HCT116 (cell line): Measurements from ENCODE around the gene CCR5AS.

Experiments used
- ATAC-seq: fragments of 200-7000 bp; cut with Tn5 transposase; 2 replicates; pipeline ENCODE4 v1.9.1; 2020; ENCODE audit warnings: mild to moderate bottlenecking, moderate library complexity
- BruUV-seq: library from RNA; stranded (reverse); fragments of 400-500 nt; replicated peaks from 2 replicates; lab custom pipeline; 2021; lab: Mats Ljungman, UMichigan
- CTCF ChIA-PET: fragments of 300-600 bp; sonication (Branson Sonifier 250); formaldehyde crosslinking; loops from one replicate; lab custom pipeline; 2021; ENCODE audit warnings: antibody characterized with exemption; lab: Charles Lee
- POLR2A ChIA-PET: fragments of 300-600, 350-600 bp; sonication (Branson Sonifier 250); formaldehyde crosslinking; loops from one replicate; lab custom pipeline; 2021; ENCODE audit warnings: antibody characterized with exemption; lab: Charles Lee
- RAD21 ChIA-PET, 2 experiments: fragments of 300-600 bp; sonication (Branson Sonifier 250); formaldehyde crosslinking; loops; one replicate each; lab custom pipeline; 2023; ENCODE audit warnings: low total read pairs in 2 of 2; ENCODE audit not compliant: uncharacterized antibody in 2 of 2, unreplicated experiment in 2 of 2, low non-redundant PET in 1 of 2; lab: Charles Lee
- DNase-seq: peaks from one replicate; pipeline ENCODE4 v3.0.0-alpha.2; 2010; ENCODE audit warnings: low read depth, low spot score
- H2AFZ ChIP-seq: fragments of 200-600 bp; shearing (Covaris generic), sonication (generic); 2 replicates; pipeline ENCODE4 v1.6.1; 2017; ENCODE audit warnings: low read depth, mixed run types, mixed read lengths, antibody characterized with exemption, low read length; ENCODE audit not compliant: poor library complexity, severe bottlenecking
- H3K27ac ChIP-seq: 2 replicates; pipeline ENCODE4 v1.5.1; 2012; ENCODE audit warnings: low read depth, low read length
- H3K27me3 ChIP-seq: fragments of 200-600 bp; sonication (generic); 2 replicates; pipeline ENCODE4 v1.6.1; 2016; ENCODE audit warnings: mixed run types, low read length, mixed read lengths; ENCODE audit not compliant: insufficient read depth
- H3K36me3 ChIP-seq, 2 experiments: fragments of 200-500 bp in 1 of 2; fragments of 200-600 bp in 1 of 2; sonication (Bioruptor generic) in 1 of 2; sonication (generic) in 1 of 2; 2 replicates each; pipeline versions ENCODE4 v1.5.1 to v1.6.1; 2014 to 2016; ENCODE audit warnings: low read length in 2 of 2, inconsistent platforms in 1 of 2, mixed read lengths in 1 of 2, mixed run types in 1 of 2; ENCODE audit not compliant: insufficient read depth in 2 of 2, control insufficient read depth in 1 of 2
- H3K4me1 ChIP-seq, 2 experiments: fragments of 200-600 bp in 1 of 2; sonication (generic) in 1 of 2; 2 replicates each; pipeline versions ENCODE4 v1.5.1 to v1.6.1; 2012 to 2017; ENCODE audit warnings: low read length in 2 of 2, inconsistent platforms in 1 of 2, mild to moderate bottlenecking in 1 of 2, mixed read lengths in 1 of 2, mixed run types in 1 of 2, moderate library complexity in 1 of 2; ENCODE audit not compliant: insufficient read depth in 2 of 2, control insufficient read depth in 1 of 2
- H3K4me2 ChIP-seq: fragments of 200-600 bp; sonication (generic); 2 replicates; pipeline ENCODE4 v1.6.1; 2017; ENCODE audit warnings: mixed run types, low read length, mixed read lengths
- H3K4me3 ChIP-seq, 2 experiments: fragments of 200-600 bp in 1 of 2; sonication (generic) in 1 of 2; replicated peaks in 1 of 2; 2 replicates each; pipeline ENCODE4 v1.5.1; 2011 to 2016; ENCODE audit warnings: low read length in 2 of 2, control low read depth in 1 of 2, low read depth in 1 of 2, mild to moderate bottlenecking in 1 of 2, mixed read lengths in 1 of 2, mixed run types in 1 of 2
- H3K79me2 ChIP-seq: fragments of 200-600 bp; sonication (generic); 2 replicates; pipeline ENCODE4 v1.6.1; 2017; ENCODE audit warnings: mild to moderate bottlenecking, mixed run types, low read length, moderate library complexity, mixed read lengths; ENCODE audit not compliant: insufficient read depth
- H3K9ac ChIP-seq: fragments of 200-600 bp; sonication (generic); 2 replicates; pipeline ENCODE4 v1.6.1; 2016; ENCODE audit warnings: low read length, mixed read lengths
- H3K9me2 ChIP-seq: fragments of 200-600 bp; sonication (generic), shearing (Covaris generic); 2 replicates; pipeline ENCODE4 v1.6.1; 2017; ENCODE audit warnings: mixed run types, mild to moderate bottlenecking, moderate library complexity; ENCODE audit not compliant: insufficient read depth
- H3K9me3 ChIP-seq, 2 experiments: fragments of 200-500 bp in 1 of 2; fragments of 200-600 bp in 1 of 2; sonication (Bioruptor generic) in 1 of 2; sonication (generic) in 1 of 2; 2 replicates each; pipeline ENCODE4 v1.6.1; 2014 to 2017; ENCODE audit warnings: low read length in 2 of 2, mixed read lengths in 2 of 2, inconsistent platforms in 1 of 2, low read depth in 1 of 2, mild to moderate bottlenecking in 1 of 2, mixed run types in 1 of 2, moderate library complexity in 1 of 2; ENCODE audit not compliant: control insufficient read depth in 1 of 2, insufficient read depth in 1 of 2
- H4K20me1 ChIP-seq: fragments of 200-600 bp; sonication (generic), shearing (Covaris generic); 2 replicates; pipeline ENCODE4 v1.6.1; 2017; ENCODE audit warnings: mixed run types, mild to moderate bottlenecking, moderate library complexity; ENCODE audit not compliant: insufficient read depth
- ATF3 ChIP-seq: IDR thresholded peaks from 2 replicates; pipeline ENCODE4 v1.6.1; 2012
- CEBPB ChIP-seq: IDR thresholded peaks from 2 replicates; pipeline ENCODE4 v1.6.1; 2012; ENCODE audit warnings: low read depth
- CTCF ChIP-seq, 3 experiments: fragments of 200-600 bp in 1 of 3; sonication (generic) in 1 of 3; IDR thresholded peaks in 2 of 3; conservative IDR thresholded peaks in 1 of 3; 2 replicates each; pipeline ENCODE4 v1.5.1; 2012 to 2017; ENCODE audit warnings: low read depth in 2 of 3, low read length in 2 of 3, antibody characterized with exemption in 1 of 3, borderline replicate concordance in 1 of 3, control low read depth in 1 of 3, mild to moderate bottlenecking in 1 of 3, mixed read lengths in 1 of 3, mixed run types in 1 of 3, moderate library complexity in 1 of 3; ENCODE audit not compliant: insufficient read depth in 1 of 3
- EGR1 ChIP-seq: IDR thresholded peaks from 2 replicates; pipeline ENCODE4 v1.6.1; 2012; ENCODE audit warnings: low read depth
- ELF1 ChIP-seq: IDR thresholded peaks from 2 replicates; pipeline ENCODE4 v1.6.1; 2012; ENCODE audit warnings: low read depth, borderline replicate concordance
- EZH2 ChIP-seq: fragments of 200-600 bp; sonication (generic); IDR thresholded peaks from 2 replicates; pipeline ENCODE4 v1.6.1; 2017; ENCODE audit warnings: antibody characterized with exemption, mixed run types
- FOSL1 ChIP-seq: IDR thresholded peaks from 2 replicates; pipeline ENCODE4 v1.6.1; 2012; ENCODE audit warnings: low read depth
- JUND ChIP-seq: IDR thresholded peaks from 2 replicates; pipeline ENCODE4 v1.6.1; 2012
- MAX ChIP-seq: IDR thresholded peaks from 2 replicates; pipeline ENCODE4 v1.6.1; 2012
- POLR2AphosphoS5 ChIP-seq: IDR thresholded peaks from 2 replicates; pipeline ENCODE4 v1.6.1; 2011; ENCODE audit warnings: mild to moderate bottlenecking, low read depth, low read length, moderate library complexity
- RAD21 ChIP-seq: IDR thresholded peaks from 2 replicates; pipeline ENCODE4 v1.6.1; 2012; ENCODE audit warnings: low read depth, mild to moderate bottlenecking
- REST ChIP-seq: IDR thresholded peaks from 2 replicates; pipeline ENCODE4 v1.6.1; 2012; ENCODE audit warnings: low read depth
- SP1 ChIP-seq: IDR thresholded peaks from 2 replicates; pipeline ENCODE4 v1.6.1; 2012; ENCODE audit warnings: low read depth
- YY1 ChIP-seq: IDR thresholded peaks from 2 replicates; pipeline ENCODE4 v1.6.1; 2011; ENCODE audit warnings: low read length, low read depth, moderate library complexity, mild to moderate bottlenecking; ENCODE audit not compliant: insufficient replicate concordance; ENCODE audit errors: extremely low read depth
- ZBTB33 ChIP-seq: IDR thresholded peaks from 2 replicates; pipeline ENCODE4 v1.6.1; 2011; ENCODE audit warnings: mild to moderate bottlenecking, low read length, moderate library complexity; ENCODE audit not compliant: insufficient replicate concordance; ENCODE audit errors: extremely low read depth
- ZNF274 ChIP-seq: fragments of 200-500 bp; sonication (Bioruptor generic); IDR thresholded peaks from 2 replicates; pipeline ENCODE4 v1.6.1; 2014; ENCODE audit warnings: mild to moderate bottlenecking, low read depth, low read length, inconsistent platforms
- intact Hi-C: fragments of 100-400 bp; cut with micrococcal nuclease; formaldehyde crosslinking; loops from 2 replicates; pipeline ENCODE4 v1.10.0; 2022

CCR5AS gene

GRCh38 chr3:46455231-46456115 is 48.6 kb upstream of the CCR5AS start:
- intact Hi-C loops = no loop called here
- Histone ChIP-seq H3K9me2 (no peaks in the 10 kb centered on the region), H3K27ac (no peak overlapping the region), H3K4me1 (no peaks in the 10 kb centered on the region; a peak in 1 of 4 replicates), H3K4me2 (no peak overlapping the region), H3K27me3 (0 out of 2 replicates have a peak, but pooled peaks cover 13% of the 10 kb centered on the region), H3K9ac (no peak overlapping the region), H3K36me3 (no peaks in the 10 kb centered on the region), H3K79me2 (no peaks in the 10 kb centered on the region), H3K4me3 (no peak overlapping the region), H2AFZ (no peak overlapping the region), H4K20me1 (no peaks in the 10 kb centered on the region), H3K9me3 (no peaks in the 10 kb centered on the region)
- BruUV-seq = no TSS peak
- RAD21 ChIA-PET = no interaction called here
- TF ChIP-seq POLR2AphosphoS5 (no peak), ZNF274 (no peak), YY1 (no peak), REST (no peak), SP1 (no peak), FOSL1 (no peak), EGR1 (no peak), JUND (no peak), ZBTB33 (no peak), EZH2 (no peak), MAX (no peak), ATF3 (no peak), CTCF (IDR thresholded peaks at IDR 0.05 in 2 of 3, conservative IDR thresholded peaks at IDR 0.05 in 1 of 3; ENCODE audit: borderline replicate concordance in 1 of 3, insufficient read depth in 1 of 3, low read depth in 2 of 3, low read length in 2 of 3) (no peak), RAD21 (no peak), CEBPB (no peak), ELF1 (no peak)
- CTCF ChIA-PET = interaction anchor here (1.5 kb wide), 1 partner anchor 33 kb away, joined by 4 read pairs; no protein-coding TSS in a partner anchor
- DNase-seq = no peak
- POLR2A ChIA-PET = no interaction called here
- no peak for ATAC-seq
